Liver (tissue), 9 donors: Measurements from ENCODE around the gene PKD1. TPM values are rescaled to one million over a fixed set of nuclear protein-coding genes. Genes with fewer than 3 reads are reported as not detected.

Experiments used
- DNase-seq: peaks from one replicate; pipeline ENCODE4 v3.0.0-alpha.2; 2017; ENCODE audit warnings: low spot score
- H3K27ac ChIP-seq, 2 donors: one replicate each; pipeline ENCODE4 v1.7.0; 2013; ENCODE audit warnings: inconsistent platforms in 2 of 2, low read length in 2 of 2, control low read depth in 1 of 2, low read depth in 1 of 2, mild to moderate bottlenecking in 1 of 2
- H3K27me3 ChIP-seq, 4 donors: one replicate each; pipeline versions ENCODE4 v1.6.1 to v1.7.0; 2013; ENCODE audit warnings: low read length in 3 of 4, inconsistent platforms in 1 of 4, mild to moderate bottlenecking in 1 of 4, moderate library complexity in 1 of 4; ENCODE audit not compliant: control insufficient read depth in 4 of 4, insufficient read depth in 4 of 4
- H3K36me3 ChIP-seq, 4 donors: one replicate each; pipeline versions ENCODE4 v1.6.1 to v1.7.0; 2013; ENCODE audit warnings: low read length in 3 of 4, mild to moderate bottlenecking in 3 of 4, low read depth in 1 of 4, moderate library complexity in 1 of 4; ENCODE audit not compliant: control insufficient read depth in 4 of 4, insufficient read depth in 3 of 4
- H3K4me1 ChIP-seq, 4 donors: one replicate each; pipeline versions ENCODE4 v1.6.1 to v1.7.0; 2013; ENCODE audit warnings: low read length in 3 of 4, mild to moderate bottlenecking in 3 of 4, moderate library complexity in 1 of 4; ENCODE audit not compliant: control insufficient read depth in 4 of 4, insufficient read depth in 4 of 4
- H3K4me3 ChIP-seq, 3 donors: one replicate each; pipeline versions ENCODE4 v1.6.1 to v1.7.0; 2013; ENCODE audit warnings: low read length in 3 of 3, control low read depth in 1 of 3, low read depth in 1 of 3, mild to moderate bottlenecking in 1 of 3
- H3K9ac ChIP-seq, 2 donors: one replicate each; pipeline ENCODE4 v1.7.0; 2013; ENCODE audit warnings: low read length in 2 of 2, mild to moderate bottlenecking in 2 of 2, moderate library complexity in 2 of 2, control low read depth in 1 of 2, low read depth in 1 of 2
- H3K9me3 ChIP-seq, 4 donors: one replicate each; pipeline versions ENCODE4 v1.6.1 to v1.7.0; 2013; ENCODE audit warnings: low read length in 3 of 4; ENCODE audit not compliant: control insufficient read depth in 4 of 4
- CTCF ChIP-seq: fragments of 150-350 bp; IDR thresholded peaks from 2 replicates; pipeline ENCODE4 v1.5.1; 2017; ENCODE audit warnings: improper control_type of control experiment, low read depth, low read length; ENCODE audit not compliant: missing input control
- EGR1 ChIP-seq, 2 donors: IDR thresholded peaks; 2 replicates each; pipeline ENCODE4 v1.6.1; 2016 to 2018; ENCODE audit warnings: antibody characterized with exemption in 2 of 2, low read depth in 2 of 2
- FOXA1 ChIP-seq: IDR thresholded peaks from 2 replicates; pipeline ENCODE4 v1.6.1; 2016; ENCODE audit warnings: antibody characterized with exemption
- FOXA2 ChIP-seq: IDR thresholded peaks from 2 replicates; pipeline ENCODE4 v1.6.1; 2016; ENCODE audit warnings: antibody characterized with exemption
- GABPA ChIP-seq, 2 donors: IDR thresholded peaks in 1 of 2; conservative IDR thresholded peaks in 1 of 2; 2 replicates each; pipeline ENCODE4 v1.6.1; 2016; ENCODE audit warnings: antibody characterized with exemption in 2 of 2, mild to moderate bottlenecking in 1 of 2, moderate library complexity in 1 of 2
- HNF4A ChIP-seq, 2 donors: conservative IDR thresholded peaks; 2 replicates each; pipeline ENCODE4 v1.6.1; 2016; ENCODE audit warnings: antibody characterized with exemption in 2 of 2, mild to moderate bottlenecking in 2 of 2
- HNF4G ChIP-seq: IDR thresholded peaks from 2 replicates; pipeline ENCODE4 v1.6.1; 2016; ENCODE audit warnings: antibody characterized with exemption
- NR2F2 ChIP-seq: IDR thresholded peaks from 2 replicates; pipeline ENCODE4 v1.6.1; 2016; ENCODE audit warnings: antibody characterized with exemption
- RAD21 ChIP-seq, 2 donors: IDR thresholded peaks; 2 replicates each; pipeline ENCODE4 v1.6.1; 2016; ENCODE audit warnings: antibody characterized with exemption in 2 of 2, mild to moderate bottlenecking in 2 of 2
- RXRA ChIP-seq, 2 donors: IDR thresholded peaks; 2 replicates each; pipeline ENCODE4 v1.6.1; 2017 to 2018; ENCODE audit warnings: antibody characterized with exemption in 2 of 2, mild to moderate bottlenecking in 1 of 2
- SP1 ChIP-seq: IDR thresholded peaks from 2 replicates; pipeline ENCODE4 v1.6.1; 2018; ENCODE audit warnings: antibody characterized with exemption, mild to moderate bottlenecking
- TAF1 ChIP-seq: conservative IDR thresholded peaks from 2 replicates; pipeline ENCODE4 v1.6.1; 2016; ENCODE audit warnings: antibody characterized with exemption, mild to moderate bottlenecking
- YY1 ChIP-seq: IDR thresholded peaks from 2 replicates; pipeline ENCODE4 v1.6.1; 2016; ENCODE audit warnings: antibody characterized with exemption, mild to moderate bottlenecking
- ZBTB33 ChIP-seq: IDR thresholded peaks from 2 replicates; pipeline ENCODE4 v1.6.1; 2016; ENCODE audit warnings: antibody characterized with exemption
- WGBS: extraction: QIAGEN DNeasy Blood & Tissue Kit; methylation state at CpG from one replicate; pipeline ENCODE4 v1.1.7; 2013; 5-methylcytosine and 5-hydroxymethylcytosine counted together
- polyA plus RNA-seq, 2 donors: library from polyadenylated mRNA; stranded (reverse) in 1 of 2; unstranded in 1 of 2; fragments of 200-250 nt in 1 of 2; fragments of >200 nt in 1 of 2; fragmentation: Nextera tagmentation in 1 of 2; extraction: Ambion mirVana in 1 of 2; gene quantifications; one replicate each; pipeline versions ENCODE4 v1.2.1 to v1.2.3, GENCODE V29; 2013 to 2015
- total RNA-seq, 2 donors: library from RNA; depleted of rRNA; stranded (reverse); fragments of >200 nt; gene quantifications; one replicate each; pipeline ENCODE4 v1.2.3, GENCODE V29; 2014
- TF ChIP-seq, protein P1 (sequence below): IDR thresholded peaks from 2 replicates; pipeline ENCODE4 v1.6.1; 2016; ENCODE audit warnings: antibody characterized with exemption, mild to moderate bottlenecking
- TF ChIP-seq, protein P2 (sequence below): IDR thresholded peaks from 2 replicates; pipeline ENCODE4 v1.6.1; 2016; ENCODE audit warnings: antibody characterized with exemption
- TF ChIP-seq, protein P3 (sequence below): IDR thresholded peaks from 2 replicates; pipeline ENCODE4 v1.6.1; 2016; ENCODE audit warnings: antibody characterized with exemption
- donor health status: healthy.
- donor health status: healthy.
- donor health status: healthy.
- donor health status: healthy.
- donor health status: healthy.

PKD1 gene
- total and polyA plus RNA-seq, 4 donors: 8.0 to 58.4 (median 25.6) TPM

DNA sequence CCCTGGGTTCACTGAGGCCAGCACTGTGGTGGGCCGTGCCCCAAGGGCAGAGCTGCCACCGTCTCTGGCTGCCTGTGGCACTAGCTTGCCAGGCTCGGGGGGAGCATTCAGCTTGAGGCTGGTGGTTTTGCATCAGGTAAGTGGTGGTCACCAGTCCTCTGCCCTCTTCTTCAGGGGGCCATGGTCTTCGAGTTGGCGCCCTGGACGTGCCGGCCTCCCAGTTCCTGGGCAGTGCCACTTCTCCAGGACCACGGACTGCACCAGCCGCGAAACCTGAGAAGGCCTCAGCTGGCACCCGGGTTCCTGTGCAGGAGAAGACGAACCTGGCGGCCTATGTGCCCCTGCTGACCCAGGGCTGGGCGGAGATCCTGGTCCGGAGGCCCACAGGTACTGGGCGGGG lies 55.7 kb downstream of the PKD1 start:
- DNase-seq: no peak
- Histone ChIP-seq H3K27me3 (no peaks in the 10 kb centered on the region), H3K4me1 (peaks cover 2 to 21% (median 7%) of the 10 kb centered on the region in 4 donors), H3K9me3 (no peaks in the 10 kb centered on the region), H3K4me3 (no peak overlapping the region), H3K36me3 (peaks cover 2 to 46% (median 11%) of the 10 kb centered on the region in 4 donors), H3K9ac (no peak overlapping the region), H3K27ac (no peak overlapping the region)
- 94% methylated on average over 16 of the region's 16 CpGs for WGBS
- no peak for TF ChIP-seq EGR1 (IDR thresholded peaks at IDR 0.05; ENCODE audit: low read depth in 2 of 2)
- no peak for TF ChIP-seq RAD21 (IDR thresholded peaks at IDR 0.05)
- TF ChIP-seq, protein P1, sequence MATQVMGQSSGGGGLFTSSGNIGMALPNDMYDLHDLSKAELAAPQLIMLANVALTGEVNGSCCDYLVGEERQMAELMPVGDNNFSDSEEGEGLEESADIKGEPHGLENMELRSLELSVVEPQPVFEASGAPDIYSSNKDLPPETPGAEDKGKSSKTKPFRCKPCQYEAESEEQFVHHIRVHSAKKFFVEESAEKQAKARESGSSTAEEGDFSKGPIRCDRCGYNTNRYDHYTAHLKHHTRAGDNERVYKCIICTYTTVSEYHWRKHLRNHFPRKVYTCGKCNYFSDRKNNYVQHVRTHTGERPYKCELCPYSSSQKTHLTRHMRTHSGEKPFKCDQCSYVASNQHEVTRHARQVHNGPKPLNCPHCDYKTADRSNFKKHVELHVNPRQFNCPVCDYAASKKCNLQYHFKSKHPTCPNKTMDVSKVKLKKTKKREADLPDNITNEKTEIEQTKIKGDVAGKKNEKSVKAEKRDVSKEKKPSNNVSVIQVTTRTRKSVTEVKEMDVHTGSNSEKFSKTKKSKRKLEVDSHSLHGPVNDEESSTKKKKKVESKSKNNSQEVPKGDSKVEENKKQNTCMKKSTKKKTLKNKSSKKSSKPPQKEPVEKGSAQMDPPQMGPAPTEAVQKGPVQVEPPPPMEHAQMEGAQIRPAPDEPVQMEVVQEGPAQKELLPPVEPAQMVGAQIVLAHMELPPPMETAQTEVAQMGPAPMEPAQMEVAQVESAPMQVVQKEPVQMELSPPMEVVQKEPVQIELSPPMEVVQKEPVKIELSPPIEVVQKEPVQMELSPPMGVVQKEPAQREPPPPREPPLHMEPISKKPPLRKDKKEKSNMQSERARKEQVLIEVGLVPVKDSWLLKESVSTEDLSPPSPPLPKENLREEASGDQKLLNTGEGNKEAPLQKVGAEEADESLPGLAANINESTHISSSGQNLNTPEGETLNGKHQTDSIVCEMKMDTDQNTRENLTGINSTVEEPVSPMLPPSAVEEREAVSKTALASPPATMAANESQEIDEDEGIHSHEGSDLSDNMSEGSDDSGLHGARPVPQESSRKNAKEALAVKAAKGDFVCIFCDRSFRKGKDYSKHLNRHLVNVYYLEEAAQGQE: no peak
- no peak for TF ChIP-seq FOXA1
- TF ChIP-seq NR2F2: no peak
- TF ChIP-seq, protein P2, sequence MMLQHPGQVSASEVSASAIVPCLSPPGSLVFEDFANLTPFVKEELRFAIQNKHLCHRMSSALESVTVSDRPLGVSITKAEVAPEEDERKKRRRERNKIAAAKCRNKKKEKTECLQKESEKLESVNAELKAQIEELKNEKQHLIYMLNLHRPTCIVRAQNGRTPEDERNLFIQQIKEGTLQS: no peak
- TF ChIP-seq, protein P3, sequence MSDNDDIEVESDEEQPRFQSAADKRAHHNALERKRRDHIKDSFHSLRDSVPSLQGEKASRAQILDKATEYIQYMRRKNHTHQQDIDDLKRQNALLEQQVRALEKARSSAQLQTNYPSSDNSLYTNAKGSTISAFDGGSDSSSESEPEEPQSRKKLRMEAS: no peak

DNA sequence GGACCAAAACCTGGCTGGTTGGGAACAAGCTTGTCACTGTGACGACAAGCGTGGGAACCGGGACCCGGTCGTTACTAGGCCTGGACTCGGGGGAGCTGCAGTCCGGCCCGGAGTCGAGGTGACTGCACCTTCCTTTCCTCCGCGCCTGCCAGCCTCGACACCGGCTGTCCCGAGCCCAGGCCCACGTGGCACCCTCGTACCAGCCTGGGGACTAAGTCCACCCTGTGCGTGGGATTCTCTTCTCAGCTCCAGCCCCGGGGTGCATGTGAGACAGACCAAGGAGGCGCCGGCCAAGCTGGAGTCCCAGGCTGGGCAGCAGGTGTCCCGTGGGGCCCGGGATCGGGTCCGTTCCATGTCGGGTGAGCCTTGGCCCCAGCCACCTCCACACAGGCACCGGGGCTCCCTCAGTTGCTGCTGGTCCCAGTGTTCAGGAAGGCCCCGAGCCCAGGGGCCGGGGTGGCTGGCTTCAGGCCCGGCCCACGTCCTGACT lies 56.3 kb downstream of the PKD1 start:
- Histone ChIP-seq H3K27me3 (no peaks in the 10 kb centered on the region), H3K36me3 (peaks cover 2 to 44% (median 10%) of the 10 kb centered on the region in 4 donors)

More for the DNA sequence above, 56.3 kb downstream of the PKD1 start:
- Histone ChIP-seq H3K9ac (no peak overlapping the region), H3K4me1 (peaks cover 2 to 21% (median 7%) of the 10 kb centered on the region in 4 donors), H3K27ac (no peak overlapping the region), H3K9me3 (no peaks in the 10 kb centered on the region), H3K4me3 (no peak overlapping the region)
- no peak for TF ChIP-seq NR2F2
- no peak for TF ChIP-seq SP1
- no peak for TF ChIP-seq RAD21 (IDR thresholded peaks at IDR 0.05)
- TF ChIP-seq YY1: no peak
- TF ChIP-seq, protein P3: no peak
- no peak for TF ChIP-seq TAF1
- TF ChIP-seq, protein P2: no peak
- no peak for TF ChIP-seq ZBTB33
- TF ChIP-seq GABPA (IDR thresholded peaks at IDR 0.05 in 1 of 2, conservative IDR thresholded peaks at IDR 0.05 in 1 of 2): no peak
- TF ChIP-seq HNF4A (conservative IDR thresholded peaks at IDR 0.05): no peak
- TF ChIP-seq HNF4G: no peak
- no peak for TF ChIP-seq RXRA (IDR thresholded peaks at IDR 0.05)
- TF ChIP-seq CTCF: no peak
- no peak for TF ChIP-seq FOXA2
- TF ChIP-seq EGR1 (IDR thresholded peaks at IDR 0.05; ENCODE audit: low read depth in 2 of 2): no peak
- TF ChIP-seq, protein P1: no peak
- no peak for TF ChIP-seq FOXA1
- DNase-seq: no peak
- 96% methylated on average over 30 of the region's 30 CpGs for WGBS
